H1 (cell line): Measurements from ENCODE around the gene BCAS3. TPM values are rescaled to one million over a fixed set of nuclear protein-coding genes. Genes with fewer than 3 reads are reported as not detected.

Experiments
- GTF2F1 ChIP-seq: IDR thresholded peaks from 2 replicates; pipeline ENCODE4 v1.6.1; 2012; ENCODE audit warnings: low read depth, low read length, improper control_type of control experiment, borderline replicate concordance
- POU5F1 ChIP-seq: IDR thresholded peaks from 2 replicates; pipeline ENCODE4 v1.6.1; 2011; ENCODE audit warnings: low read depth, mild to moderate bottlenecking, low read length, moderate library complexity
- RFX5 ChIP-seq: IDR thresholded peaks from 2 replicates; pipeline ENCODE4 v1.6.1; 2011; ENCODE audit warnings: low read depth, low read length, improper control_type of control experiment, borderline replicate concordance
- SAP30 ChIP-seq: fragments of 300-600 bp; sonication (generic); IDR thresholded peaks from 2 replicates; pipeline ENCODE4 v1.7.1; 2012; ENCODE audit warnings: low read length, moderate library complexity, mild to moderate bottlenecking, inconsistent platforms; ENCODE audit not compliant: insufficient read depth, insufficient replicate concordance
- SIX5 ChIP-seq: IDR thresholded peaks from 2 replicates; pipeline ENCODE4 v1.6.1; 2011; ENCODE audit warnings: mild to moderate bottlenecking, low read depth, low read length
- SUZ12 ChIP-seq: fragments of 200-600 bp; sonication (generic); IDR thresholded peaks from 2 replicates; pipeline ENCODE4 v1.6.1; 2012; ENCODE audit warnings: mild to moderate bottlenecking, inconsistent platforms, low read length, moderate library complexity, mixed read lengths
- TAF7 ChIP-seq: optimal IDR thresholded peaks from 2 replicates; pipeline ENCODE3; 2011; ENCODE audit warnings: low read depth, mild to moderate bottlenecking, inconsistent platforms, low read length, moderate library complexity, borderline replicate concordance
- polyA plus RNA-seq, 7 experiments: library from polyadenylated mRNA; depleted of rRNA in 3 of 7; stranded (reverse) in 5 of 7; unstranded in 2 of 7; fragments of >200 nt in 5 of 7; fragments of 200-250 nt in 2 of 7; gene quantifications; 1 replicate in 5 of 7; 2 replicates in 1 of 7; 4 replicates in 1 of 7; pipeline versions ENCODE4 v1.2.1 to v1.2.3, GENCODE V29; 2011 to 2013; ENCODE audit warnings: missing spikeins in 2 of 7, mixed read lengths in 2 of 7
- total RNA-seq: library from RNA; stranded (reverse); fragmentation: NEBNext Ultra II Directional; extraction: Animal tissue kit (Norgen Biotek cat#: 25700); gene quantifications from 2 replicates; pipeline ENCODE4 v1.2.1, GENCODE V29; 2021
- TF ChIP-seq, protein P1 (sequence below): fragments of 300-600 bp; sonication (generic); IDR thresholded peaks from 2 replicates; pipeline ENCODE4 v1.7.1; 2012; ENCODE audit warnings: low read length, moderate library complexity, mild to moderate bottlenecking, inconsistent platforms; ENCODE audit not compliant: insufficient replicate concordance

BCAS3 gene
- total and polyA plus RNA-seq, 2 of the 8 experiments (the other 6 are each of a cell fraction or from before 2014, with no cell fraction given): 9.9 to 13.3 TPM

DNA sequence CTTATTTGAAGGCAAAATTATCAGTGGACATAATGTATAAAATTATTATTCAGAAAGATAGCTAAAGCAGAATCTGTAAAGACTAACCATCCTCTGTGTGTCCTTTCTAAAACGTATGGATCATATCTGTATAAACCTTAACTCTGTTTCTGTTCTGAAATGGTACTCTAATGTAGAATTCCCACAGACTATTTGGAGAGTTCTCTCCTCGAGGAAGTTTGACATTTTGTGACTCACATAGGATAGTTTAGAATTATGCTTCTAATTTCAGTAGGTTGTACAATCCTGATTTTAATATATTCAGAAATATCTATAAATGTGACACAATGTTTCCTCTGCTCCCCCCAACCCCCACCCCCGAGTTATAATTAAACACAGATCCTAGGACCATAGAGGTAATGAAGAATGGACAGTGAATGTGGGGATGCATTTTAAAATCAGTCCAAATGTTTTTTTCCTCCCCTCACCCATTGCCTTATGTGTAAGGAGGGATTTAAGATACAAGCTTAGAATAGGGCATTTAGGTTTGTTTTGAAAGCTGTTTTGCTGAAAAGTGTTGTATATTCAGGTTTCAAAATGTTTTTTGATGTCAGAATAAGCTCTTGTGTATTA, 66.8 kb downstream of the BCAS3 start (continued):
- TF ChIP-seq, protein P1, sequence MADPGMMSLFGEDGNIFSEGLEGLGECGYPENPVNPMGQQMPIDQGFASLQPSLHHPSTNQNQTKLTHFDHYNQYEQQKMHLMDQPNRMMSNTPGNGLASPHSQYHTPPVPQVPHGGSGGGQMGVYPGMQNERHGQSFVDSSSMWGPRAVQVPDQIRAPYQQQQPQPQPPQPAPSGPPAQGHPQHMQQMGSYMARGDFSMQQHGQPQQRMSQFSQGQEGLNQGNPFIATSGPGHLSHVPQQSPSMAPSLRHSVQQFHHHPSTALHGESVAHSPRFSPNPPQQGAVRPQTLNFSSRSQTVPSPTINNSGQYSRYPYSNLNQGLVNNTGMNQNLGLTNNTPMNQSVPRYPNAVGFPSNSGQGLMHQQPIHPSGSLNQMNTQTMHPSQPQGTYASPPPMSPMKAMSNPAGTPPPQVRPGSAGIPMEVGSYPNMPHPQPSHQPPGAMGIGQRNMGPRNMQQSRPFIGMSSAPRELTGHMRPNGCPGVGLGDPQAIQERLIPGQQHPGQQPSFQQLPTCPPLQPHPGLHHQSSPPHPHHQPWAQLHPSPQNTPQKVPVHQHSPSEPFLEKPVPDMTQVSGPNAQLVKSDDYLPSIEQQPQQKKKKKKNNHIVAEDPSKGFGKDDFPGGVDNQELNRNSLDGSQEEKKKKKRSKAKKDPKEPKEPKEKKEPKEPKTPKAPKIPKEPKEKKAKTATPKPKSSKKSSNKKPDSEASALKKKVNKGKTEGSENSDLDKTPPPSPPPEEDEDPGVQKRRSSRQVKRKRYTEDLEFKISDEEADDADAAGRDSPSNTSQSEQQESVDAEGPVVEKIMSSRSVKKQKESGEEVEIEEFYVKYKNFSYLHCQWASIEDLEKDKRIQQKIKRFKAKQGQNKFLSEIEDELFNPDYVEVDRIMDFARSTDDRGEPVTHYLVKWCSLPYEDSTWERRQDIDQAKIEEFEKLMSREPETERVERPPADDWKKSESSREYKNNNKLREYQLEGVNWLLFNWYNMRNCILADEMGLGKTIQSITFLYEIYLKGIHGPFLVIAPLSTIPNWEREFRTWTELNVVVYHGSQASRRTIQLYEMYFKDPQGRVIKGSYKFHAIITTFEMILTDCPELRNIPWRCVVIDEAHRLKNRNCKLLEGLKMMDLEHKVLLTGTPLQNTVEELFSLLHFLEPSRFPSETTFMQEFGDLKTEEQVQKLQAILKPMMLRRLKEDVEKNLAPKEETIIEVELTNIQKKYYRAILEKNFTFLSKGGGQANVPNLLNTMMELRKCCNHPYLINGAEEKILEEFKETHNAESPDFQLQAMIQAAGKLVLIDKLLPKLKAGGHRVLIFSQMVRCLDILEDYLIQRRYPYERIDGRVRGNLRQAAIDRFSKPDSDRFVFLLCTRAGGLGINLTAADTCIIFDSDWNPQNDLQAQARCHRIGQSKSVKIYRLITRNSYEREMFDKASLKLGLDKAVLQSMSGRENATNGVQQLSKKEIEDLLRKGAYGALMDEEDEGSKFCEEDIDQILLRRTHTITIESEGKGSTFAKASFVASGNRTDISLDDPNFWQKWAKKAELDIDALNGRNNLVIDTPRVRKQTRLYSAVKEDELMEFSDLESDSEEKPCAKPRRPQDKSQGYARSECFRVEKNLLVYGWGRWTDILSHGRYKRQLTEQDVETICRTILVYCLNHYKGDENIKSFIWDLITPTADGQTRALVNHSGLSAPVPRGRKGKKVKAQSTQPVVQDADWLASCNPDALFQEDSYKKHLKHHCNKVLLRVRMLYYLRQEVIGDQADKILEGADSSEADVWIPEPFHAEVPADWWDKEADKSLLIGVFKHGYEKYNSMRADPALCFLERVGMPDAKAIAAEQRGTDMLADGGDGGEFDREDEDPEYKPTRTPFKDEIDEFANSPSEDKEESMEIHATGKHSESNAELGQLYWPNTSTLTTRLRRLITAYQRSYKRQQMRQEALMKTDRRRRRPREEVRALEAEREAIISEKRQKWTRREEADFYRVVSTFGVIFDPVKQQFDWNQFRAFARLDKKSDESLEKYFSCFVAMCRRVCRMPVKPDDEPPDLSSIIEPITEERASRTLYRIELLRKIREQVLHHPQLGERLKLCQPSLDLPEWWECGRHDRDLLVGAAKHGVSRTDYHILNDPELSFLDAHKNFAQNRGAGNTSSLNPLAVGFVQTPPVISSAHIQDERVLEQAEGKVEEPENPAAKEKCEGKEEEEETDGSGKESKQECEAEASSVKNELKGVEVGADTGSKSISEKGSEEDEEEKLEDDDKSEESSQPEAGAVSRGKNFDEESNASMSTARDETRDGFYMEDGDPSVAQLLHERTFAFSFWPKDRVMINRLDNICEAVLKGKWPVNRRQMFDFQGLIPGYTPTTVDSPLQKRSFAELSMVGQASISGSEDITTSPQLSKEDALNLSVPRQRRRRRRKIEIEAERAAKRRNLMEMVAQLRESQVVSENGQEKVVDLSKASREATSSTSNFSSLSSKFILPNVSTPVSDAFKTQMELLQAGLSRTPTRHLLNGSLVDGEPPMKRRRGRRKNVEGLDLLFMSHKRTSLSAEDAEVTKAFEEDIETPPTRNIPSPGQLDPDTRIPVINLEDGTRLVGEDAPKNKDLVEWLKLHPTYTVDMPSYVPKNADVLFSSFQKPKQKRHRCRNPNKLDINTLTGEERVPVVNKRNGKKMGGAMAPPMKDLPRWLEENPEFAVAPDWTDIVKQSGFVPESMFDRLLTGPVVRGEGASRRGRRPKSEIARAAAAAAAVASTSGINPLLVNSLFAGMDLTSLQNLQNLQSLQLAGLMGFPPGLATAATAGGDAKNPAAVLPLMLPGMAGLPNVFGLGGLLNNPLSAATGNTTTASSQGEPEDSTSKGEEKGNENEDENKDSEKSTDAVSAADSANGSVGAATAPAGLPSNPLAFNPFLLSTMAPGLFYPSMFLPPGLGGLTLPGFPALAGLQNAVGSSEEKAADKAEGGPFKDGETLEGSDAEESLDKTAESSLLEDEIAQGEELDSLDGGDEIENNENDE: no peak
- TF ChIP-seq POU5F1: no peak
- no peak for TF ChIP-seq SIX5
- TF ChIP-seq RFX5: no peak
- no peak for TF ChIP-seq TAF7
- no peak for TF ChIP-seq GTF2F1
- TF ChIP-seq SUZ12: no peak
- no peak for TF ChIP-seq SAP30
